Activated naive CD4-positive, alpha-beta T cell treated with anti-CD3 and anti-CD28 coated beads, Interleukin-2, amount 50 U/mL, for 16 hours (primary cell): Measurements from ENCODE around the gene B3GNT4.
"Not testable (repeated sequence)": the region's sequence is repeated elsewhere in the genome, so short reads cannot be mapped to it uniquely, and the experiment has no call there.

Experiments
- DNase-seq: peaks from one replicate; pipeline ENCODE4 v3.0.0-alpha.2; 2020

B3GNT4 gene

GRCh38 chr12:122189626-122190475 is 13.7 kb upstream of the B3GNT4 start:
- DNase-seq, result no peak

GRCh38 chr12:122190842-122191668 is 12.5 kb upstream of the B3GNT4 start:
- DNase-seq, result peak; percentile 72

- no peak for DNase-seq
Observed at GRCh38 chr12:122192441-122192840, 11.1 kb upstream of the B3GNT4 start.

- no peak for DNase-seq
Observed at GRCh38 chr12:122194804-122195203, 8.7 kb upstream of the B3GNT4 start.

- no peak for DNase-seq
Observed at GRCh38 chr12:122195405-122195804, 8.1 kb upstream of the B3GNT4 start.

GRCh38 chr12:122197612-122197966 is 5.9 kb upstream of the B3GNT4 start:
- no peak for DNase-seq

GRCh38 chr12:122199484-122200355 is 3.8 kb upstream of the B3GNT4 start:
- DNase-seq, result no peak

- no peak for DNase-seq
Observed at GRCh38 chr12:122200541-122201175, 2.9 kb upstream of the B3GNT4 start.

- DNase-seq, result no peak
Observed at GRCh38 chr12:122201381-122201780, 2.1 kb upstream of the B3GNT4 start.

GRCh38 chr12:122202017-122202416 is 1.5 kb upstream of the B3GNT4 start:
- no peak for DNase-seq

GRCh38 chr12:122202811-122203210 is 698 bp upstream of the B3GNT4 start:
- DNase-seq, result not testable (repeated sequence)

GRCh38 chr12:122204167-122205052 is 901 bp downstream of the B3GNT4 start:
- DNase-seq, result peak; percentile 35

GRCh38 chr12:122205053-122205925 is 1.8 kb downstream of the B3GNT4 start:
- DNase-seq, result no peak

GRCh38 chr12:122206111-122206881 is 2.8 kb downstream of the B3GNT4 start:
- no peak for DNase-seq

- DNase-seq, result no peak
Observed at GRCh38 chr12:122206976-122207375, 3.5 kb downstream of the B3GNT4 start.

GRCh38 chr12:122207391-122207790 is 3.9 kb downstream of the B3GNT4 start:
- no peak for DNase-seq

GRCh38 chr12:122208073-122208820 is 4.7 kb downstream of the B3GNT4 start:
- no peak for DNase-seq

GRCh38 chr12:122215771-122216170 is 12.3 kb downstream of the B3GNT4 start:
- no peak for DNase-seq

GRCh38 chr12:122216445-122216844 is 12.9 kb downstream of the B3GNT4 start:
- DNase-seq, result no peak
